Choroid plexus epithelial cell (primary cell): ENCODE results near the gene ALDH8A1.
"Not testable (repeated sequence)": the region's sequence is repeated elsewhere in the genome, so short reads cannot be mapped to it uniquely, and the experiment has no call there.

Source experiments
- DNase-seq: peaks from one replicate; pipeline ENCODE4 v3.0.0-alpha.2; 2010; ENCODE audit warnings: low read depth
- H3K4me3 ChIP-seq: 2 replicates; pipeline ENCODE4 v1.5.1; 2011; ENCODE audit warnings: low read depth, mild to moderate bottlenecking, control low read depth, low read length, moderate library complexity
- CTCF ChIP-seq: conservative IDR thresholded peaks from 2 replicates; pipeline ENCODE4 v1.5.1; 2011; ENCODE audit warnings: low read depth, mild to moderate bottlenecking, control low read depth, inconsistent platforms, low read length, moderate library complexity

Gene ALDH8A1

DNA sequence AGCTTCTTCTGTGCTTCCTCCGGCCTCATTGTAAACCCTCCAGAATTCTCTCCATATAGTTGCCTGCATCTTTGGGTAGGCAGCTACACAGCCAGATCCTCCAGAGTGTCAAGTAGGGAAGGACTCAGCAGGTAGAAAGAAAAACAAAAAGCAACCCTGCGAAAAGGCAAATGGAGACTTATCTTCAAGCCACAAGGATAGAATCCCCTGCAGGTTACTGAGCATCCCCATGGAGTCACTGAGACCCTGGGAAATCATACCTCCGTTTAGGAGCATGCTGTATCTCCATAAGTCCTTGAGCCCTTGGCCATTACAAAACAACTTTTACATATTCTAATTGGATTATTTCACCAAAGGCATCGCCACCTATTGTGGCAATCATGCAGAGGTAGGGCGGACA lies 28.6 kb downstream of the ALDH8A1 start:
- TF ChIP-seq CTCF, result no peak
- H3K4me3 ChIP-seq, result no peak overlapping the region
- DNase-seq, result no peak

- no peak overlapping the region for H3K4me3 ChIP-seq
- DNase-seq, result no peak
- TF ChIP-seq CTCF, result no peak
Observed at GRCh38 chr6:134920422-134920821, 29.5 kb downstream of the ALDH8A1 start.

DNA sequence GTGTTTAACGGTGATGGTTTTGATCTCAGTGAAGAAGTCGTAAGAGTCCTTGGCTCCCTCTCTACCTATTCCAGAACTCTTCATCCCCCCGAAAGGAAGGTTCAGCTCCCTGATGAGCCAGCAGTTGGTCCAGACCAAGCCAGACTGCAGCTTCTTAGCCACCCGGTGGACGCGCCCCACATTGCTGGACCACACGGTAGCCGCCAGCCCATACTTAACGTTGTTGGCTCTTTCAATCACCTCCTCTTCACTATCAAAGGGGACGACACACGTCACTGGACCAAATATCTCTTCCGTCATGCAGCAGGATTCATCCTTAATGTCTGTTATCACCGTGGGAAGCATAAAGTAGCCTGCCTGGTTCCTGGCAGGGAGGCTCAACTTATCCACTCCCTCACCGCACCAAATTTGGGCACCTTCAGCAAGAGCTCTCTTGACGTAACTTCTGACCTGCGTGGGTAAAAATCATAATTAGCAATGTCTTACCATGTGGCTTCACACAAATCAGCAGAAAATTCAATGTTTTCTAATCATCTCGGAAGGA lies 31.4 kb downstream of the ALDH8A1 start:
- no peak for DNase-seq
- TF ChIP-seq CTCF, result no peak
- H3K4me3 ChIP-seq, result no peak overlapping the region

GRCh38 chr6:134911547-134911946 lies 38.4 kb downstream of the ALDH8A1 start:
- DNase-seq, result peak; percentile 78

DNA sequence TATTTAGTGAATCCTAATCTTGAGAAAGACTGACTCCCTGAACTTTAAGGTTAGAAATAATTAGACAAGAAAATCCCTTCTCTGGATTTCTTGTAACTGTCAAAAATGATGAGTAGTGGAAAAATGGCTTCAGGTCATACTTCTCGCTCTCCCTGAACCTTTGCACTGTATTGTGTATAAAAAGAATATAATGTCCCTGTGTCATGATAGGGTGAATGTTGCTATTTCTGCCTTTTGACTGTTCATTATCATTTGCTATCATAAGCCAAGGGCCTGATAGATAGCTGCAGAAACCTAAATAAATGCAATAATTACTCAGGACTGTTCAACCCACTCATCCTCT lies 39.3 kb downstream of the ALDH8A1 start:
- no peak for TF ChIP-seq CTCF
- no peak overlapping the region for H3K4me3 ChIP-seq
- DNase-seq, result no peak

More at GRCh38 chr6:134911547-134911946, 38.4 kb downstream of the ALDH8A1 start:
- no peak for TF ChIP-seq CTCF
- no peak overlapping the region for H3K4me3 ChIP-seq

DNA sequence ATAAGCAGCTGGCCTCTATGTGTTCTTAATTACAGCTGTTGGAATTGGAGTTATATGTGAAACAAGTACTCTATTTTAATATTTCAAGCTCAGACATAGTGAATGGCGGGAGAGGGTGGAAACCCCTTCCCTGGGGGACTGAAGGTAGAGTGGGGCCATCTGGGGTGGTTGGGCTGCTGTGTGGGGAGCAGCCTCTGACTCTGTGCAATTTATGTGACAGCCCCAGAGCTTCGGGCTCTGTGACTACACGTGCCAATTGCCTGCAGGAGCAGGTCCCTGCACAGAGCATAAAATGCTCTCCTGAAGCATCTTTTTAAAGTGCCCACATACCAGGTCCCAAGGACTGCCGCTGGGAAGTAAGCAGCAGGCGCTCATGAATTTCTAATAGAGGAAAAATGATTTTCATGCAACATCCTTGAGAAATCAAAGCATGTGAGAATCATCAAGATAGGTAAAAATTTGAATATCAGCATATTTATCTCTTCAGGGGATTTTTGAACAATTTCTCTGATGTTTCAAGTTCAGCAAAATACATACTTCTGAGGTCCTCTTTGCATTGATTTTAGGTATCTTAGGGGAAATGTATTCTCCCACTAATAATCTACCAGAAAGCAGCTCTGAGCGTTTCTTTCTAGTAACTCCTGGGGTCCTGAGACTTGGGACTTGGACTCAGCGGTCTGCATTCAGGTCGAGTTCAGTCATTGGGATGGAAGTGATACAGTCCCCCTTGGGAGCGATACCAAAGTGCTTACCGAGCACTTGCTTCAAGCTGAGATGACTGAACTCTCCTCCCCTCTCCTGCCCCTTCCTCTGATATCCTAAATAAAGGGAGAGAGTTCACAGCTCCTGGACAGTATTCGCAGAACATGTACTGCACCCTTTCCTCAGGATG lies 40.0 kb downstream of the ALDH8A1 start:
- H3K4me3 ChIP-seq, result no peak overlapping the region
- TF ChIP-seq CTCF, result no peak
- no peak for DNase-seq

- no peak overlapping the region for H3K4me3 ChIP-seq
- DNase-seq, result peak; percentile 96
- no peak for TF ChIP-seq CTCF
Observed at GRCh38 chr6:134908906-134909516, 40.9 kb downstream of the ALDH8A1 start.

GRCh38 chr6:134904731-134905130 lies 45.2 kb downstream of the ALDH8A1 start:
- DNase-seq, H3K4me3 ChIP-seq: not testable (repeated sequence)
